ENCODE measurements around the gene IL1RAPL2. TPM values are rescaled to one million over a fixed set of nuclear protein-coding genes. Genes with fewer than 3 reads are reported as not detected.

IL1RAPL2 gene
- total and polyA plus RNA-seq, 2 of the 4 experiments (the other 2 are of a cell fraction): 0.03 TPM; not detected in 1

- H4K5ac ChIP-seq (ENCODE audit: low read depth, low read length): no peak overlapping the region
- ChIA-PET CTCF (no interaction called here), POLR2A (ENCODE audit: unreplicated experiment) (no interaction called here)
- no peaks in the 10 kb centered on the region for H3K9me3 ChIP-seq (ENCODE audit: control insufficient read depth, insufficient read depth, low read length)
- intact Hi-C loops (cut with micrococcal nuclease): no loop called here
- no peak for DNase-seq
- no peak overlapping the region for H4K8ac ChIP-seq (ENCODE audit: low read depth in 2 of 2, low read length in 2 of 2)
- H4K20me1 ChIP-seq (ENCODE audit: insufficient read depth, low read length): no peaks in the 10 kb centered on the region
- no peak overlapping the region for H3K27ac ChIP-seq (ENCODE audit: insufficient read depth, low read length)
- no peak overlapping the region for H4K91ac ChIP-seq (ENCODE audit: insufficient read depth, low read depth, low read length)
- in situ Hi-C loops (cut with MboI; ENCODE audit: low sequenced_read_pairs): no loop called here
- no peak overlapping the region for H3K23ac ChIP-seq (ENCODE audit: low read depth, low read length)
- no peak overlapping the region for H2BK5ac ChIP-seq (ENCODE audit: low read depth, low read length, poor library complexity, severe bottlenecking)
- ATAC-seq (ENCODE audit: low read depth): no peak
- H3K4me3 ChIP-seq (ENCODE audit: insufficient read depth, low read depth, low read length): no peak overlapping the region
- H3K56ac ChIP-seq (ENCODE audit: extremely low read depth, insufficient read depth, low read length): no peak overlapping the region
- TF ChIP-seq RAD21 (IDR thresholded peaks at IDR 0.05; ENCODE audit: low read length) (no peak), CTCF (conservative IDR thresholded peaks at IDR 0.05; ENCODE audit: low read depth, low read length) (no peak), POLR2A (IDR thresholded peaks at IDR 0.05; ENCODE audit: low read depth, low read length) (no peak), MAFK (IDR thresholded peaks at IDR 0.05; ENCODE audit: low read depth, low read length) (no peak)
- H3K14ac ChIP-seq (replicated peaks; ENCODE audit: low read depth, low read length): no peak overlapping the region
- no peak overlapping the region for H3K9ac ChIP-seq (ENCODE audit: low read depth, low read length)
- H2AFZ ChIP-seq (replicated peaks; ENCODE audit: low read length, poor library complexity): no peak overlapping the region
- no peak overlapping the region for H2AK9ac ChIP-seq (replicated peaks; ENCODE audit: low read depth, low read length, poor library complexity)
- H2BK20ac ChIP-seq (ENCODE audit: low read depth, low read length): no peak overlapping the region
- H3K36me3 ChIP-seq (ENCODE audit: control insufficient read depth, insufficient read depth, low read length): no peaks in the 10 kb centered on the region
- no CpG with 5 or more reads among the region's 1 CpG for WGBS, 2 experiments (ENCODE audit: extremely low coverage in 2 of 2, insufficient read length in 1 of 2)
- H3K4me1 ChIP-seq (ENCODE audit: control insufficient read depth, insufficient read depth, low read length): no peaks in the 10 kb centered on the region
- H2AK5ac ChIP-seq (ENCODE audit: low read depth, low read length): no peak overlapping the region
- no peak overlapping the region for H3K4ac ChIP-seq (ENCODE audit: low read depth, low read length)
- dilution Hi-C loops (cut with HindIII; ENCODE audit: low sequenced_read_pairs, unreplicated experiment): no loop called here
- H2BK120ac ChIP-seq (ENCODE audit: low read depth, low read length): no peak overlapping the region
- no peak overlapping the region for H3K18ac ChIP-seq (ENCODE audit: low read depth, low read length)
- H2BK15ac ChIP-seq (ENCODE audit: low read depth, low read length): no peak overlapping the region
- no peak overlapping the region for H3K4me2 ChIP-seq (ENCODE audit: low read depth, low read length)
- peaks cover 2% of the 10 kb centered on the region; the same call in 1 of the 2 replicates for H3K27me3 ChIP-seq (ENCODE audit: control insufficient read depth, insufficient read depth, low read length)
- no peaks in the 10 kb centered on the region for H3K9me1 ChIP-seq (ENCODE audit: insufficient read depth, low read length)
- BruUV-seq (replicated peaks): no TSS peak
- no peaks in the 10 kb centered on the region for H3K79me1 ChIP-seq (ENCODE audit: low read depth in 1 of 2, low read length in 2 of 2)
Measured at GRCh38 chrX:105462186-105462585, 896.2 kb downstream of the IL1RAPL2 start.
